IMR-90 (cell line): ENCODE measurements around the gene ENAM. TPM values are rescaled to one million over a fixed set of nuclear protein-coding genes. Genes with fewer than 3 reads are reported as not detected.
A peak's percentile ranks its signal among the peaks of the same experiment; 100 is the strongest.

Experiments used
- ATAC-seq: fragments of 200-7000 bp; cut with Tn5 transposase; 2 replicates; pipeline ENCODE4 v1.9.1; 2020; ENCODE audit warnings: low read depth, mild to moderate bottlenecking, moderate library complexity
- BruUV-seq: library from RNA; stranded (reverse); fragments of 400-500 nt; replicated peaks from 2 replicates; lab custom pipeline; 2021; lab: Mats Ljungman, UMichigan
- CTCF ChIA-PET: fragments of 300-600 bp; formaldehyde crosslinking; extraction: SDS; loops from one replicate; lab custom pipeline; 2021; ENCODE audit warnings: antibody characterized with exemption; lab: Yijun Ruan, JAX
- POLR2A ChIA-PET: fragments of 300-600 bp; sonication (Branson Sonifier 250); formaldehyde crosslinking; loops from one replicate; lab custom pipeline; 2022; ENCODE audit warnings: antibody characterized with exemption; ENCODE audit not compliant: unreplicated experiment; lab: Charles Lee
- DNase-seq: peaks from one replicate; pipeline ENCODE4 v3.0.0; 2013
- H2AFZ ChIP-seq: replicated peaks from 2 replicates; pipeline ENCODE3; 2013; ENCODE audit warnings: low read length, mild to moderate bottlenecking; ENCODE audit not compliant: poor library complexity
- H2AK5ac ChIP-seq: 2 replicates; pipeline ENCODE4 v1.6.1; 2013; ENCODE audit warnings: low read depth, low read length, inconsistent platforms
- H2AK9ac ChIP-seq: replicated peaks from 2 replicates; pipeline ENCODE3; 2013; ENCODE audit warnings: mild to moderate bottlenecking, low read depth, low read length, moderate library complexity; ENCODE audit not compliant: poor library complexity
- H2BK120ac ChIP-seq: 2 replicates; pipeline ENCODE4 v1.6.1; 2013; ENCODE audit warnings: low read depth, low read length, inconsistent platforms
- H2BK15ac ChIP-seq: 3 replicates; pipeline ENCODE4 v1.6.1; 2013; ENCODE audit warnings: low read depth, low read length, inconsistent platforms
- H2BK20ac ChIP-seq: 2 replicates; pipeline ENCODE4 v1.6.1; 2013; ENCODE audit warnings: low read depth, mild to moderate bottlenecking, inconsistent platforms, low read length, moderate library complexity
- H2BK5ac ChIP-seq: 2 replicates; pipeline ENCODE4 v1.6.1; 2013; ENCODE audit warnings: mild to moderate bottlenecking, low read depth, low read length, inconsistent platforms; ENCODE audit not compliant: poor library complexity, severe bottlenecking
- H3K14ac ChIP-seq: replicated peaks from 2 replicates; pipeline ENCODE4 v1.6.1; 2013; ENCODE audit warnings: low read depth, low read length, inconsistent platforms
- H3K18ac ChIP-seq: 2 replicates; pipeline ENCODE4 v1.6.1; 2013; ENCODE audit warnings: low read depth, low read length, control low read depth
- H3K23ac ChIP-seq: 2 replicates; pipeline ENCODE4 v1.6.1; 2013; ENCODE audit warnings: low read depth, low read length, inconsistent platforms
- H3K27ac ChIP-seq: 2 replicates; pipeline ENCODE4 v1.5.1; 2013; ENCODE audit warnings: mild to moderate bottlenecking, control low read depth, low read length; ENCODE audit not compliant: insufficient read depth
- H3K27me3 ChIP-seq: 2 replicates; pipeline ENCODE4 v1.6.1; 2013; ENCODE audit warnings: low read length; ENCODE audit not compliant: control insufficient read depth, insufficient read depth
- H3K36me3 ChIP-seq: 2 replicates; pipeline ENCODE4 v1.6.1; 2013; ENCODE audit warnings: low read length, mixed read lengths; ENCODE audit not compliant: control insufficient read depth, insufficient read depth
- H3K4ac ChIP-seq: 2 replicates; pipeline ENCODE4 v1.6.1; 2013; ENCODE audit warnings: low read depth, low read length, inconsistent platforms
- H3K4me1 ChIP-seq: 2 replicates; pipeline ENCODE4 v1.6.1; 2013; ENCODE audit warnings: low read length, mixed read lengths; ENCODE audit not compliant: control insufficient read depth, insufficient read depth
- H3K4me2 ChIP-seq: 2 replicates; pipeline ENCODE4 v1.6.1; 2013; ENCODE audit warnings: low read depth, mild to moderate bottlenecking, control low read depth, low read length, moderate library complexity
- H3K4me3 ChIP-seq: 2 replicates; pipeline ENCODE4 v1.5.1; 2013; ENCODE audit warnings: low read depth, mild to moderate bottlenecking, control low read depth, low read length, moderate library complexity; ENCODE audit not compliant: insufficient read depth
- H3K56ac ChIP-seq: 2 replicates; pipeline ENCODE4 v1.6.1; 2013; ENCODE audit warnings: low read length, inconsistent platforms; ENCODE audit not compliant: insufficient read depth; ENCODE audit errors: extremely low read depth
- H3K79me1 ChIP-seq, 2 experiments: 2 replicates each; pipeline ENCODE4 v1.6.1; 2013; ENCODE audit warnings: low read length in 2 of 2, inconsistent platforms in 1 of 2, low read depth in 1 of 2
- H3K9ac ChIP-seq: 2 replicates; pipeline ENCODE4 v1.6.1; 2013; ENCODE audit warnings: low read depth, low read length, control low read depth
- H3K9me1 ChIP-seq: 2 replicates; pipeline ENCODE4 v1.6.1; 2013; ENCODE audit warnings: low read length, inconsistent platforms; ENCODE audit not compliant: insufficient read depth
- H3K9me3 ChIP-seq: 2 replicates; pipeline ENCODE4 v1.6.1; 2013; ENCODE audit warnings: low read length; ENCODE audit not compliant: control insufficient read depth, insufficient read depth
- H4K20me1 ChIP-seq: 2 replicates; pipeline ENCODE4 v1.6.1; 2013; ENCODE audit warnings: low read length, inconsistent platforms; ENCODE audit not compliant: insufficient read depth
- H4K5ac ChIP-seq: 2 replicates; pipeline ENCODE4 v1.6.1; 2013; ENCODE audit warnings: mild to moderate bottlenecking, low read depth, low read length, control low read depth
- H4K8ac ChIP-seq, 2 experiments: 2 replicates each; pipeline ENCODE4 v1.6.1; 2013; ENCODE audit warnings: low read depth in 2 of 2, low read length in 2 of 2, control low read depth in 1 of 2, inconsistent platforms in 1 of 2
- H4K91ac ChIP-seq: 2 replicates; pipeline ENCODE4 v1.6.1; 2013; ENCODE audit warnings: low read depth, low read length, inconsistent platforms; ENCODE audit not compliant: insufficient read depth
- BHLHE40 ChIP-seq: fragments of 150-350 bp; IDR thresholded peaks from 2 replicates; pipeline ENCODE4 v1.6.1; 2016; ENCODE audit warnings: mild to moderate bottlenecking, low read depth, low read length
- CEBPB ChIP-seq: IDR thresholded peaks from 2 replicates; pipeline ENCODE4 v1.6.1; 2012; ENCODE audit warnings: low read depth, low read length, improper control_type of control experiment
- CTCF ChIP-seq: conservative IDR thresholded peaks from 2 replicates; pipeline ENCODE4 v1.5.1; 2012; ENCODE audit warnings: mild to moderate bottlenecking, low read depth, low read length, improper control_type of control experiment
- FOS ChIP-seq: fragments of 150-350 bp; IDR thresholded peaks from 2 replicates; pipeline ENCODE4 v1.6.1; 2016; ENCODE audit warnings: low read depth, low read length
- MAFK ChIP-seq: IDR thresholded peaks from 2 replicates; pipeline ENCODE4 v1.6.1; 2012; ENCODE audit warnings: low read depth, low read length, improper control_type of control experiment
- NFE2L2 ChIP-seq: fragments of 150-350 bp; IDR thresholded peaks from 2 replicates; pipeline ENCODE4 v1.6.1; 2016; ENCODE audit warnings: low read depth, mild to moderate bottlenecking, low read length
- POLR2A ChIP-seq: IDR thresholded peaks from 2 replicates; pipeline ENCODE4 v1.6.1; 2012; ENCODE audit warnings: mild to moderate bottlenecking, low read depth, low read length
- RAD21 ChIP-seq: IDR thresholded peaks from 2 replicates; pipeline ENCODE4 v1.6.1; 2012; ENCODE audit warnings: low read length, improper control_type of control experiment
- RCOR1 ChIP-seq: IDR thresholded peaks from 2 replicates; pipeline ENCODE4 v1.6.1; 2012; ENCODE audit warnings: mild to moderate bottlenecking, low read length, improper control_type of control experiment; ENCODE audit not compliant: insufficient replicate concordance
- RFX5 ChIP-seq: IDR thresholded peaks from 2 replicates; pipeline ENCODE4 v1.8.0; 2012; ENCODE audit warnings: low read depth, mild to moderate bottlenecking, low read length, moderate library complexity
- USF2 ChIP-seq: fragments of 150-350 bp; IDR thresholded peaks from 2 replicates; pipeline ENCODE4 v1.6.1; 2017; ENCODE audit warnings: mild to moderate bottlenecking, antibody characterized with exemption, low read length, low read depth
- WGBS, 2 experiments: methylation state at CpG; one replicate each; pipeline versions ENCODE4 v1.1.5 to v1.1.7; 2013; ENCODE audit warnings: missing lambda C conversion rate in 2 of 2; ENCODE audit not compliant: insufficient read length in 1 of 2; ENCODE audit errors: extremely low coverage in 2 of 2; 5-methylcytosine and 5-hydroxymethylcytosine counted together
- dilution Hi-C: fragments of 300-500 bp; cut with HindIII; formaldehyde crosslinking; loops from one replicate; pipeline ENCODE4 v1.14.3; 2018; ENCODE audit warnings: low sequenced_read_pairs; ENCODE audit not compliant: unreplicated experiment
- in situ Hi-C: fragments of 300-500 bp; cut with MboI; formaldehyde crosslinking; loops from 3 replicates; pipeline ENCODE4 v1.14.3; 2019; ENCODE audit warnings: low sequenced_read_pairs, inconsistent platforms, mixed read lengths
- intact Hi-C: fragments of 100-400 bp; cut with micrococcal nuclease; formaldehyde crosslinking; loops from 2 replicates; pipeline ENCODE4 v1.10.0; 2022
- polyA plus RNA-seq, 3 experiments: library from polyadenylated mRNA; depleted of rRNA; stranded (reverse); fragments of >200 nt; gene quantifications; 2 replicates each; pipeline ENCODE4 v1.2.3, GENCODE V29; 2012; ENCODE audit warnings: low replicate concordance in 1 of 3
- total RNA-seq: library from RNA; depleted of rRNA; stranded (reverse); fragments of >200 nt; gene quantifications from 2 replicates; pipeline ENCODE4 v1.2.3, GENCODE V29; 2012

ENAM gene
- total and polyA plus RNA-seq, 2 of the 4 experiments (the other 2 are of a cell fraction): under 0.01 to 0.10 TPM

- TF ChIP-seq CTCF: no peak
Measured at GRCh38 chr4:70629469-70630090, 1.0 kb downstream of the ENAM start (continued).

- Histone ChIP-seq H2AK9ac (no peak overlapping the region), H3K18ac (no peak overlapping the region), H3K56ac (no peak overlapping the region), H3K4ac (no peak overlapping the region), H3K14ac (no peak overlapping the region), H3K4me1 (no peaks in the 10 kb centered on the region), H3K36me3 (no peaks in the 10 kb centered on the region), H3K23ac (no peak overlapping the region), H3K27me3 (no peaks in the 10 kb centered on the region), H3K9me1 (no peaks in the 10 kb centered on the region), H2BK15ac (no peak overlapping the region), H2BK20ac (no peak overlapping the region), H3K27ac (no peak overlapping the region), H3K4me2 (0 out of 2 replicates have a peak overlapping the region, but pooled peaks have one; percentile 12), H3K79me1 (no peaks in the 10 kb centered on the region), H3K9me3 (no peaks in the 10 kb centered on the region), H2BK5ac (peak overlapping the region; percentile 24), H4K20me1 (no peaks in the 10 kb centered on the region), H2AFZ (no peak overlapping the region), H4K5ac (no peak overlapping the region), H4K8ac (no peak overlapping the region), H2AK5ac (no peak overlapping the region), H3K9ac (no peak overlapping the region), H4K91ac (no peak overlapping the region), H3K4me3 (no peak overlapping the region), H2BK120ac (no peak overlapping the region)
- dilution Hi-C loops (no loop called here), intact Hi-C loops (loop anchor here (1.0 kb wide), 1 partner anchor 16 kb away; no protein-coding TSS in a partner anchor), in situ Hi-C loops (loop anchor here (25.0 kb wide), 1 partner anchor 932 kb away; no protein-coding TSS in a partner anchor)
- WGBS, 2 experiments: no CpG with 5 or more reads among the region's 3 CpGs
- BruUV-seq: no TSS peak
- POLR2A ChIA-PET: no interaction called here
- CTCF ChIA-PET: no interaction called here
- DNase-seq (peak; percentile 16), ATAC-seq (peak; percentile 94)
- TF ChIP-seq FOS (no peak), RFX5 (no peak), RAD21 (no peak), POLR2A (no peak), CEBPB (no peak), CTCF (no peak), BHLHE40 (no peak), NFE2L2 (no peak), RCOR1 (no peak), MAFK (no peak), USF2 (no peak)
Measured at GRCh38 chr4:70630162-70630561, 1.6 kb downstream of the ENAM start.
